Measurements from ENCODE around the gene LENG8. TPM values are rescaled to one million over a fixed set of nuclear protein-coding genes. Genes with fewer than 3 reads are reported as not detected.

Gene LENG8
- total and polyA plus RNA-seq, 2 of the 13 experiments (the other 11 are each of a cell fraction or from before 2014, with no cell fraction given) = 14.3 to 41.9 TPM

- TF ChIP-seq SRSF4 (IDR thresholded peaks at IDR 0.05; ENCODE audit: low read depth, low read length, poor library complexity, severe bottlenecking) (peak; percentile 82), ZNF644 (CRISPR knock-in tag; IDR thresholded peaks at IDR 0.05; ENCODE audit: low read depth) (no peak), ZBTB33 (CRISPR knock-in tag; IDR thresholded peaks at IDR 0.05) (no peak), ZSCAN31 (CRISPR knock-in tag; IDR thresholded peaks at IDR 0.05; ENCODE audit: low read depth) (peak; percentile 64), PHF5A (CRISPR knock-in tag; IDR thresholded peaks at IDR 0.05; ENCODE audit: low read depth, unreplicated experiment) (no peak), AGO1 (IDR thresholded peaks at IDR 0.05; ENCODE audit: low read depth, low read length, poor library complexity, severe bottlenecking) (peak; percentile 95), ZFY (CRISPR knock-in tag; IDR thresholded peaks at IDR 0.05) (peak; percentile 79), BCLAF1 (IDR thresholded peaks at IDR 0.05) (no peak), MED8 (CRISPR knock-in tag; IDR thresholded peaks at IDR 0.05; ENCODE audit: insufficient replicate concordance) (peak; percentile 84), SRY (CRISPR knock-in tag; IDR thresholded peaks at IDR 0.05) (peak; percentile 40), ZNF770 (CRISPR knock-in tag; IDR thresholded peaks at IDR 0.05) (no peak; the same call in none of the 2 replicates), TGIF2 (CRISPR knock-in tag; IDR thresholded peaks at IDR 0.05) (peak; percentile 77), SIX4 (CRISPR knock-in tag; IDR thresholded peaks at IDR 0.05) (no peak; the same call in 1 of the 2 replicates), KLF16 (CRISPR knock-in tag; IDR thresholded peaks at IDR 0.05) (peak; percentile 27 to 28; a peak in 3 of 4 replicates), CBFB (CRISPR knock-in tag; IDR thresholded peaks at IDR 0.05) (peak; percentile 52; the same call in 1 of the 2 replicates), EED (CRISPR knock-in tag; IDR thresholded peaks at IDR 0.05) (peak; percentile 34; the same call in 1 of the 2 replicates), FOXA3 (CRISPR knock-in tag; IDR thresholded peaks at IDR 0.05) (peak; percentile 27; the same call in 1 of the 2 replicates)
- TF ChIP-seq, protein P1, sequence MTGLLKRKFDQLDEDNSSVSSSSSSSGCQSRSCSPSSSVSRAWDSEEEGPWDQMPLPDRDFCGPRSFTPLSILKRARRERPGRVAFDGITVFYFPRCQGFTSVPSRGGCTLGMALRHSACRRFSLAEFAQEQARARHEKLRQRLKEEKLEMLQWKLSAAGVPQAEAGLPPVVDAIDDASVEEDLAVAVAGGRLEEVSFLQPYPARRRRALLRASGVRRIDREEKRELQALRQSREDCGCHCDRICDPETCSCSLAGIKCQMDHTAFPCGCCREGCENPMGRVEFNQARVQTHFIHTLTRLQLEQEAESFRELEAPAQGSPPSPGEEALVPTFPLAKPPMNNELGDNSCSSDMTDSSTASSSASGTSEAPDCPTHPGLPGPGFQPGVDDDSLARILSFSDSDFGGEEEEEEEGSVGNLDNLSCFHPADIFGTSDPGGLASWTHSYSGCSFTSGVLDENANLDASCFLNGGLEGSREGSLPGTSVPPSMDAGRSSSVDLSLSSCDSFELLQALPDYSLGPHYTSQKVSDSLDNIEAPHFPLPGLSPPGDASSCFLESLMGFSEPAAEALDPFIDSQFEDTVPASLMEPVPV (CRISPR knock-in tag; IDR thresholded peaks at IDR 0.05) = peak; percentile 74; the same call in 1 of the 2 replicates
- TF ChIP-seq, protein P2, sequence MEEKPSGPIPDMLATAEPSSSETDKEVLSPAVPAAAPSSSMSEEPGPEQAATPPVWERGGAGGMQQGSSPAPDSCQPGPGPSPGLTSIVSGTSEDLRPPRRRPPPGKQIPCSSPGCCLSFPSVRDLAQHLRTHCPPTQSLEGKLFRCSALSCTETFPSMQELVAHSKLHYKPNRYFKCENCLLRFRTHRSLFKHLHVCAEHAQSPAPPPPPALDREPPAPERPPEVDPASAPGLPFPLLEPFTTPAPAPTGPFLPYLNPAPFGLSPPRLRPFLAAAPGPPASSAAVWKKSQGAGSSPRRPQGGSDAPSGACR (CRISPR knock-in tag; IDR thresholded peaks at IDR 0.05) = peak; percentile 86
Observed at GRCh38 chr19:54462655-54463530, 13.9 kb downstream of the LENG8 start (continued).

Measured in HepG2 (cell line).